IMR-90 (cell line): ENCODE results near the gene PKD2L1. TPM values are rescaled to one million over a fixed set of nuclear protein-coding genes. Genes with fewer than 3 reads are reported as not detected.

Experiments
- ATAC-seq: fragments of 200-7000 bp; cut with Tn5 transposase; 2 replicates; pipeline ENCODE4 v1.9.1; 2020; ENCODE audit warnings: low read depth, mild to moderate bottlenecking, moderate library complexity
- BruUV-seq: library from RNA; stranded (reverse); fragments of 400-500 nt; replicated peaks from 2 replicates; lab custom pipeline; 2021; lab: Mats Ljungman, UMichigan
- CTCF ChIA-PET: fragments of 300-600 bp; formaldehyde crosslinking; extraction: SDS; loops from one replicate; lab custom pipeline; 2021; ENCODE audit warnings: antibody characterized with exemption; lab: Yijun Ruan, JAX
- POLR2A ChIA-PET: fragments of 300-600 bp; sonication (Branson Sonifier 250); formaldehyde crosslinking; loops from one replicate; lab custom pipeline; 2022; ENCODE audit warnings: antibody characterized with exemption; ENCODE audit not compliant: unreplicated experiment; lab: Charles Lee
- DNase-seq: peaks from one replicate; pipeline ENCODE4 v3.0.0; 2013
- H2AFZ ChIP-seq: replicated peaks from 2 replicates; pipeline ENCODE3; 2013; ENCODE audit warnings: low read length, mild to moderate bottlenecking; ENCODE audit not compliant: poor library complexity
- H2AK5ac ChIP-seq: 2 replicates; pipeline ENCODE4 v1.6.1; 2013; ENCODE audit warnings: low read depth, low read length, inconsistent platforms
- H2AK9ac ChIP-seq: replicated peaks from 2 replicates; pipeline ENCODE3; 2013; ENCODE audit warnings: mild to moderate bottlenecking, low read depth, low read length, moderate library complexity; ENCODE audit not compliant: poor library complexity
- H2BK120ac ChIP-seq: 2 replicates; pipeline ENCODE4 v1.6.1; 2013; ENCODE audit warnings: low read depth, low read length, inconsistent platforms
- H2BK15ac ChIP-seq: 3 replicates; pipeline ENCODE4 v1.6.1; 2013; ENCODE audit warnings: low read depth, low read length, inconsistent platforms
- H2BK20ac ChIP-seq: 2 replicates; pipeline ENCODE4 v1.6.1; 2013; ENCODE audit warnings: low read depth, mild to moderate bottlenecking, inconsistent platforms, low read length, moderate library complexity
- H2BK5ac ChIP-seq: 2 replicates; pipeline ENCODE4 v1.6.1; 2013; ENCODE audit warnings: mild to moderate bottlenecking, low read depth, low read length, inconsistent platforms; ENCODE audit not compliant: poor library complexity, severe bottlenecking
- H3K14ac ChIP-seq: replicated peaks from 2 replicates; pipeline ENCODE4 v1.6.1; 2013; ENCODE audit warnings: low read depth, low read length, inconsistent platforms
- H3K18ac ChIP-seq: 2 replicates; pipeline ENCODE4 v1.6.1; 2013; ENCODE audit warnings: low read depth, low read length, control low read depth
- H3K23ac ChIP-seq: 2 replicates; pipeline ENCODE4 v1.6.1; 2013; ENCODE audit warnings: low read depth, low read length, inconsistent platforms
- H3K27ac ChIP-seq: 2 replicates; pipeline ENCODE4 v1.5.1; 2013; ENCODE audit warnings: mild to moderate bottlenecking, control low read depth, low read length; ENCODE audit not compliant: insufficient read depth
- H3K27me3 ChIP-seq: 2 replicates; pipeline ENCODE4 v1.6.1; 2013; ENCODE audit warnings: low read length; ENCODE audit not compliant: control insufficient read depth, insufficient read depth
- H3K36me3 ChIP-seq: 2 replicates; pipeline ENCODE4 v1.6.1; 2013; ENCODE audit warnings: low read length, mixed read lengths; ENCODE audit not compliant: control insufficient read depth, insufficient read depth
- H3K4ac ChIP-seq: 2 replicates; pipeline ENCODE4 v1.6.1; 2013; ENCODE audit warnings: low read depth, low read length, inconsistent platforms
- H3K4me1 ChIP-seq: 2 replicates; pipeline ENCODE4 v1.6.1; 2013; ENCODE audit warnings: low read length, mixed read lengths; ENCODE audit not compliant: control insufficient read depth, insufficient read depth
- H3K4me2 ChIP-seq: 2 replicates; pipeline ENCODE4 v1.6.1; 2013; ENCODE audit warnings: low read depth, mild to moderate bottlenecking, control low read depth, low read length, moderate library complexity
- H3K4me3 ChIP-seq: 2 replicates; pipeline ENCODE4 v1.5.1; 2013; ENCODE audit warnings: low read depth, mild to moderate bottlenecking, control low read depth, low read length, moderate library complexity; ENCODE audit not compliant: insufficient read depth
- H3K56ac ChIP-seq: 2 replicates; pipeline ENCODE4 v1.6.1; 2013; ENCODE audit warnings: low read length, inconsistent platforms; ENCODE audit not compliant: insufficient read depth; ENCODE audit errors: extremely low read depth
- H3K79me1 ChIP-seq, 2 experiments: 2 replicates each; pipeline ENCODE4 v1.6.1; 2013; ENCODE audit warnings: low read length in 2 of 2, inconsistent platforms in 1 of 2, low read depth in 1 of 2
- H3K9ac ChIP-seq: 2 replicates; pipeline ENCODE4 v1.6.1; 2013; ENCODE audit warnings: low read depth, low read length, control low read depth
- H3K9me1 ChIP-seq: 2 replicates; pipeline ENCODE4 v1.6.1; 2013; ENCODE audit warnings: low read length, inconsistent platforms; ENCODE audit not compliant: insufficient read depth
- H3K9me3 ChIP-seq: 2 replicates; pipeline ENCODE4 v1.6.1; 2013; ENCODE audit warnings: low read length; ENCODE audit not compliant: control insufficient read depth, insufficient read depth
- H4K20me1 ChIP-seq: 2 replicates; pipeline ENCODE4 v1.6.1; 2013; ENCODE audit warnings: low read length, inconsistent platforms; ENCODE audit not compliant: insufficient read depth
- H4K5ac ChIP-seq: 2 replicates; pipeline ENCODE4 v1.6.1; 2013; ENCODE audit warnings: mild to moderate bottlenecking, low read depth, low read length, control low read depth
- H4K8ac ChIP-seq, 2 experiments: 2 replicates each; pipeline ENCODE4 v1.6.1; 2013; ENCODE audit warnings: low read depth in 2 of 2, low read length in 2 of 2, control low read depth in 1 of 2, inconsistent platforms in 1 of 2
- H4K91ac ChIP-seq: 2 replicates; pipeline ENCODE4 v1.6.1; 2013; ENCODE audit warnings: low read depth, low read length, inconsistent platforms; ENCODE audit not compliant: insufficient read depth
- CTCF ChIP-seq: conservative IDR thresholded peaks from 2 replicates; pipeline ENCODE4 v1.5.1; 2012; ENCODE audit warnings: mild to moderate bottlenecking, low read depth, low read length, improper control_type of control experiment
- ELK1 ChIP-seq: fragments of 150-350 bp; IDR thresholded peaks from 2 replicates; pipeline ENCODE4 v1.6.1; 2016; ENCODE audit warnings: low read depth, mild to moderate bottlenecking, low read length, moderate library complexity, borderline replicate concordance
- FOS ChIP-seq: fragments of 150-350 bp; IDR thresholded peaks from 2 replicates; pipeline ENCODE4 v1.6.1; 2016; ENCODE audit warnings: low read depth, low read length
- MAFK ChIP-seq: IDR thresholded peaks from 2 replicates; pipeline ENCODE4 v1.6.1; 2012; ENCODE audit warnings: low read depth, low read length, improper control_type of control experiment
- MAZ ChIP-seq: IDR thresholded peaks from 2 replicates; pipeline ENCODE4 v1.6.1; 2012; ENCODE audit warnings: low read depth, mild to moderate bottlenecking, low read length, improper control_type of control experiment, moderate library complexity, borderline replicate concordance
- MXI1 ChIP-seq: IDR thresholded peaks from 2 replicates; pipeline ENCODE4 v1.6.1; 2012; ENCODE audit warnings: low read depth, mild to moderate bottlenecking, low read length, moderate library complexity, borderline replicate concordance
- RAD21 ChIP-seq: IDR thresholded peaks from 2 replicates; pipeline ENCODE4 v1.6.1; 2012; ENCODE audit warnings: low read length, improper control_type of control experiment
- RCOR1 ChIP-seq: IDR thresholded peaks from 2 replicates; pipeline ENCODE4 v1.6.1; 2012; ENCODE audit warnings: mild to moderate bottlenecking, low read length, improper control_type of control experiment; ENCODE audit not compliant: insufficient replicate concordance
- SMC3 ChIP-seq: fragments of 150-350 bp; IDR thresholded peaks from 2 replicates; pipeline ENCODE4 v1.6.1; 2016; ENCODE audit warnings: low read depth, mild to moderate bottlenecking, antibody characterized with exemption, low read length, moderate library complexity
- WGBS, 2 experiments: methylation state at CpG; one replicate each; pipeline versions ENCODE4 v1.1.5 to v1.1.7; 2013; ENCODE audit warnings: missing lambda C conversion rate in 2 of 2; ENCODE audit not compliant: insufficient read length in 1 of 2; ENCODE audit errors: extremely low coverage in 2 of 2; 5-methylcytosine and 5-hydroxymethylcytosine counted together
- dilution Hi-C: fragments of 300-500 bp; cut with HindIII; formaldehyde crosslinking; loops from one replicate; pipeline ENCODE4 v1.14.3; 2018; ENCODE audit warnings: low sequenced_read_pairs; ENCODE audit not compliant: unreplicated experiment
- in situ Hi-C: fragments of 300-500 bp; cut with MboI; formaldehyde crosslinking; loops from 3 replicates; pipeline ENCODE4 v1.14.3; 2019; ENCODE audit warnings: low sequenced_read_pairs, inconsistent platforms, mixed read lengths
- intact Hi-C: fragments of 100-400 bp; cut with micrococcal nuclease; formaldehyde crosslinking; loops from 2 replicates; pipeline ENCODE4 v1.10.0; 2022
- polyA plus RNA-seq, 3 experiments: library from polyadenylated mRNA; depleted of rRNA; stranded (reverse); fragments of >200 nt; gene quantifications; 2 replicates each; pipeline ENCODE4 v1.2.3, GENCODE V29; 2012; ENCODE audit warnings: low replicate concordance in 1 of 3
- total RNA-seq: library from RNA; depleted of rRNA; stranded (reverse); fragments of >200 nt; gene quantifications from 2 replicates; pipeline ENCODE4 v1.2.3, GENCODE V29; 2012

Gene PKD2L1
- total and polyA plus RNA-seq, 2 of the 4 experiments (the other 2 are of a cell fraction) = not detected

GRCh38 chr10:100248820-100249219 is 81.2 kb downstream of the PKD2L1 start:
- Histone ChIP-seq H2AK9ac (no peak overlapping the region), H3K4me1 (no peaks in the 10 kb centered on the region), H2AFZ (no peak overlapping the region), H3K9me3 (no peaks in the 10 kb centered on the region), H2BK15ac (no peak overlapping the region), H3K27ac (no peak overlapping the region), H3K4me3 (no peak overlapping the region), H2AK5ac (no peak overlapping the region), H3K79me1 (no peaks in the 10 kb centered on the region), H2BK120ac (no peak overlapping the region), H3K56ac (no peak overlapping the region), H4K5ac (no peak overlapping the region), H3K27me3 (no peaks in the 10 kb centered on the region), H3K9me1 (no peaks in the 10 kb centered on the region), H4K20me1 (no peaks in the 10 kb centered on the region), H3K36me3 (peaks cover 22% of the 10 kb centered on the region), H3K9ac (no peak overlapping the region), H3K23ac (no peak overlapping the region), H3K4ac (no peak overlapping the region), H2BK20ac (no peak overlapping the region), H3K18ac (no peak overlapping the region), H4K91ac (no peak overlapping the region), H3K14ac (no peak overlapping the region), H2BK5ac (no peak overlapping the region), H4K8ac (no peak overlapping the region), H3K4me2 (no peak overlapping the region)
- WGBS, 2 experiments = 98% methylated on average over 5 of the region's 7 CpGs; no CpG with 5 or more reads in 1 of the 2 experiments
- in situ Hi-C loops = no loop called here
- no TSS peak for BruUV-seq
- no peak for DNase-seq
- CTCF ChIA-PET = interaction anchor here (0.6 kb wide), 1 partner anchor 64 kb away, joined by 3 read pairs; no protein-coding TSS in a partner anchor
- POLR2A ChIA-PET = no interaction called here
- intact Hi-C loops = no loop called here
- dilution Hi-C loops = no loop called here
- TF ChIP-seq MXI1 (no peak), MAZ (no peak), ELK1 (no peak), MAFK (no peak), RCOR1 (no peak), SMC3 (no peak), RAD21 (no peak), CTCF (no peak), FOS (no peak)
- ATAC-seq = no peak
